ENCODE data around the gene TKT.

GRCh38 chr3:53229171-53229570 is 26.7 kb downstream of the TKT start:
- TF ChIP-seq HDGF (IDR thresholded peaks at IDR 0.05; ENCODE audit: borderline replicate concordance), result no peak
- TF ChIP-seq SP1 (IDR thresholded peaks at IDR 0.05), result no peak
- no peak for TF ChIP-seq BHLHE40 (IDR thresholded peaks at IDR 0.05; ENCODE audit: borderline replicate concordance)
- no peak for TF ChIP-seq ZNF384 (IDR thresholded peaks at IDR 0.05)
- TF ChIP-seq SUZ12 (IDR thresholded peaks at IDR 0.05), result no peak
- no peak for TF ChIP-seq L3MBTL2 (conservative IDR thresholded peaks at IDR 0.05)
- TF ChIP-seq FOXM1 (IDR thresholded peaks at IDR 0.05; ENCODE audit: borderline replicate concordance), result no peak
- TF ChIP-seq LEF1 (IDR thresholded peaks at IDR 0.05; ENCODE audit: borderline replicate concordance), result no peak
- TF ChIP-seq ARNT (IDR thresholded peaks at IDR 0.05), result no peak
- no peak for TF ChIP-seq FOXA1 (IDR thresholded peaks at IDR 0.05)
